Endometrial microvascular endothelial cells (primary cell): ENCODE data around the gene ARHGEF17. TPM values are rescaled to one million over a fixed set of nuclear protein-coding genes. Genes with fewer than 3 reads are reported as not detected.

ENCODE experiments used
- in situ Hi-C: cut with HindIII; loops from 2 replicates; pipeline ENCODE4 v1.10.0; 2017; ENCODE audit warnings: low sequenced_read_pairs, low pct_unique_long_range_greater_than_20kb; ENCODE audit errors: inconsistent ontology term
- total RNA-seq: library from RNA; depleted of rRNA; stranded (reverse); fragments of >200 nt; gene quantifications from one replicate; pipeline ENCODE4 v1.2.3, GENCODE V29; 2015; ENCODE audit errors: inconsistent ontology term

The ARHGEF17 gene
- total RNA-seq, 1 donor from 2014 or later = 11.3 TPM

- in situ Hi-C loops = no loop called here
Measured at GRCh38 chr11:73308961-73309919, 1.2 kb downstream of the ARHGEF17 start.

- in situ Hi-C loops = no loop called here
Measured at GRCh38 chr11:73310076-73310475, 2.0 kb downstream of the ARHGEF17 start.

- in situ Hi-C loops = no loop called here
Measured at GRCh38 chr11:73310661-73311393, 2.8 kb downstream of the ARHGEF17 start.

- in situ Hi-C loops = no loop called here
Measured at GRCh38 chr11:73311394-73311869, 3.4 kb downstream of the ARHGEF17 start.

- in situ Hi-C loops = no loop called here
Measured at GRCh38 chr11:73312036-73312435, 4.0 kb downstream of the ARHGEF17 start.

GRCh38 chr11:73312851-73313327 lies 4.8 kb downstream of the ARHGEF17 start:
- in situ Hi-C loops = no loop called here

- in situ Hi-C loops = no loop called here
Measured at GRCh38 chr11:73313652-73314051, 5.6 kb downstream of the ARHGEF17 start.

- in situ Hi-C loops = no loop called here
Measured at GRCh38 chr11:73314117-73314961, 6.3 kb downstream of the ARHGEF17 start.

- in situ Hi-C loops = no loop called here
Measured at GRCh38 chr11:73315293-73316020, 7.4 kb downstream of the ARHGEF17 start.

GRCh38 chr11:73316422-73316821 lies 8.3 kb downstream of the ARHGEF17 start:
- in situ Hi-C loops = no loop called here

- in situ Hi-C loops = no loop called here
Measured at GRCh38 chr11:73317373-73317772, 9.3 kb downstream of the ARHGEF17 start.

GRCh38 chr11:73317803-73318202 lies 9.7 kb downstream of the ARHGEF17 start:
- in situ Hi-C loops = no loop called here

- in situ Hi-C loops = no loop called here
Measured at GRCh38 chr11:73318501-73319011, 10.5 kb downstream of the ARHGEF17 start.

- in situ Hi-C loops = no loop called here
Measured at GRCh38 chr11:73320763-73321603, 12.9 kb downstream of the ARHGEF17 start.

GRCh38 chr11:73321604-73322381 lies 13.7 kb downstream of the ARHGEF17 start:
- in situ Hi-C loops = no loop called here
